Measurements from ENCODE around the gene ZNF366. TPM values are rescaled to one million over a fixed set of nuclear protein-coding genes. Genes with fewer than 3 reads are reported as not detected.

Gene ZNF366
- total and polyA plus RNA-seq, 10 donors = 0.26 to 19.8 (median 9.4) TPM

GRCh38 chr5:72458407-72458806 lies 48.8 kb downstream of the ZNF366 start:
- no peaks in the 10 kb centered on the region for H3K9me3 ChIP-seq
- H3K4me3 ChIP-seq = no peak overlapping the region
- H3K36me3 ChIP-seq = peaks cover 0 to 47% (median 3%) of the 10 kb centered on the region in 6 donors
- no peaks in the 10 kb centered on the region for H3K27me3 ChIP-seq (replicated peaks in 1 of 7)
- no peak for DNase-seq
- TF ChIP-seq POLR2A (IDR thresholded peaks at IDR 0.05) = no peak
- no peak for TF ChIP-seq POLR2AphosphoS5 (IDR thresholded peaks at IDR 0.05)
- no peak for TF ChIP-seq CTCF (IDR thresholded peaks at IDR 0.05 in 8 of 11, conservative IDR thresholded peaks at IDR 0.05 in 3 of 11)
- intact Hi-C loops (cut with DNase I; ENCODE audit: low total_unique reads) = loop anchor here (10.0 kb wide), 1 partner anchor 46 kb away; the partner anchor contains the start of gene ZNF366
- no peak overlapping the region for H3K27ac ChIP-seq
- peaks cover 6 to 41% (median 23%) of the 10 kb centered on the region in 6 donors for H3K4me1 ChIP-seq
- 59 to 74% (median 68%) methylated on average over 3 of the region's 3 CpGs for WGBS, 5 donors

- no peak for TF ChIP-seq CTCF (IDR thresholded peaks at IDR 0.05 in 8 of 11, conservative IDR thresholded peaks at IDR 0.05 in 3 of 11)
- TF ChIP-seq POLR2A (IDR thresholded peaks at IDR 0.05) = no peak
- TF ChIP-seq POLR2AphosphoS5 (IDR thresholded peaks at IDR 0.05) = no peak
- DNase-seq = no peak
- Histone ChIP-seq H3K27ac (no peak overlapping the region), H3K9me3 (no peaks in the 10 kb centered on the region), H3K4me3 (no peak overlapping the region), H3K4me1 (peaks cover 15 to 51% (median 31%) of the 10 kb centered on the region in 6 donors), H3K27me3 (replicated peaks in 1 of 7) (no peaks in the 10 kb centered on the region), H3K36me3 (peaks cover 0 to 47% (median 3%) of the 10 kb centered on the region in 6 donors)
- 88 to 94% (median 92%) methylated on average over 1 of the region's 1 CpG for WGBS, 5 donors
- intact Hi-C loops (cut with DNase I; ENCODE audit: low total_unique reads) = loop anchor here (10.0 kb wide), 1 partner anchor 47 kb away; the partner anchor contains the start of gene ZNF366
These were observed 49.7 kb downstream of the ZNF366 start for GRCh38 chr5:72457491-72457890.

GRCh38 chr5:72456391-72457074 lies 50.7 kb downstream of the ZNF366 start:
- no peaks in the 10 kb centered on the region for H3K27me3 ChIP-seq (replicated peaks in 1 of 7)
- H3K36me3 ChIP-seq = peaks cover 0 to 47% (median 3%) of the 10 kb centered on the region in 6 donors
- H3K4me3 ChIP-seq = no peak overlapping the region
- 88 to 96% (median 94%) methylated on average over 8 of the region's 8 CpGs for WGBS, 5 donors
- DNase-seq = no peak
- intact Hi-C loops (cut with DNase I; ENCODE audit: low total_unique reads) = loop anchor here (10.0 kb wide), 1 partner anchor 48 kb away; the partner anchor contains the start of gene ZNF366
- H3K9me3 ChIP-seq = no peaks in the 10 kb centered on the region
- no peak overlapping the region for H3K27ac ChIP-seq
- TF ChIP-seq POLR2AphosphoS5 (IDR thresholded peaks at IDR 0.05) = no peak
- TF ChIP-seq CTCF (IDR thresholded peaks at IDR 0.05 in 8 of 11, conservative IDR thresholded peaks at IDR 0.05 in 3 of 11) = no peak
- no peak for TF ChIP-seq POLR2A (IDR thresholded peaks at IDR 0.05)
- H3K4me1 ChIP-seq = peaks cover 23 to 60% (median 40%) of the 10 kb centered on the region in 6 donors

DNA sequence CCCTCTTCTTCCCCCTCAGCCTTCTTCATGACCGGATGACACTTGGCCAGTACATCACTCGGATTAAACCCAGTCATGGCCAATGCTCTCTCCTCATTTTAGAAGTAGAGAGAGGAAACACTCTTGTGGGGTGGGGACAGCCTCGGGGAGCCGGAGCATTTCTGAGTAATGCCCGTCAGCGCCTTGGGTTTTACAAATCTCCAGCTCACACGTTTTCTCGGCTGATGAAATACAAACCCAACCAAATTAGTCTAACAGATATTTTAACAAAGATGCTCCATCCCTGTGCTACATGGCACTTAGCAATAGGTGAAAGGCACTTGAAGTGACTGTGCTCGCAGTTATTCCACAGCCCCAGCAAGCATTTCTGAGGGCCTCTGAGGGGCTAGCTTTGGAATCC lies 51.7 kb downstream of the ZNF366 start:
- 65 to 80% (median 68%) methylated on average over 9 of the region's 9 CpGs for WGBS, 5 donors
- peak overlapping the region in 6 of 8 donors; percentile 17 to 92 (median 42) for H3K27ac ChIP-seq
- TF ChIP-seq CTCF (IDR thresholded peaks at IDR 0.05 in 8 of 11, conservative IDR thresholded peaks at IDR 0.05 in 3 of 11) (no peak), POLR2A (IDR thresholded peaks at IDR 0.05) (no peak), POLR2AphosphoS5 (IDR thresholded peaks at IDR 0.05) (peak in 1 of 3 donors; percentile 0)
- H3K4me1 ChIP-seq = peaks cover 30 to 71% (median 46%) of the 10 kb centered on the region in 6 donors
- H3K4me3 ChIP-seq = no peak overlapping the region
- DNase-seq = no peak
- no peaks in the 10 kb centered on the region for H3K27me3 ChIP-seq (replicated peaks in 1 of 7)
- H3K36me3 ChIP-seq = peaks cover 0 to 46% (median 2%) of the 10 kb centered on the region in 6 donors
- intact Hi-C loops (cut with DNase I; ENCODE audit: low total_unique reads) = loop anchor here (10.0 kb wide), 1 partner anchor 49 kb away; the partner anchor contains the start of gene ZNF366
- no peaks in the 10 kb centered on the region for H3K9me3 ChIP-seq
